SK-N-SH (cell line): ENCODE results near the gene KIZ.

Source experiments
- MXI1 ChIP-seq: IDR thresholded peaks from 2 replicates; pipeline ENCODE4 v1.6.1; 2012; ENCODE audit warnings: mild to moderate bottlenecking, low read depth, low read length, improper control_type of control experiment
- NFIC ChIP-seq: IDR thresholded peaks from 2 replicates; pipeline ENCODE4 v1.4.0; 2012; ENCODE audit warnings: borderline replicate concordance
- REST ChIP-seq: IDR thresholded peaks from 2 replicates; pipeline ENCODE4 v1.6.1; 2012; ENCODE audit warnings: mild to moderate bottlenecking, low read depth, low read length, moderate library complexity

- no peak for TF ChIP-seq NFIC
- TF ChIP-seq MXI1: no peak
- TF ChIP-seq REST: no peak
These were observed 7.7 kb upstream of the KIZ start for GRCh38 chr20:21118138-21118537.
